ELF-1 (cell line): ENCODE results near the gene CCDC187.
A peak's percentile ranks its signal among the peaks of the same experiment; 100 is the strongest.
"Not testable (repeated sequence)": the region's sequence is repeated elsewhere in the genome, so short reads cannot be mapped to it uniquely, and the experiment has no call there.

Experiments
- DNase-seq: peaks from one replicate; pipeline ENCODE4 v3.0.0-alpha.2; 2016; ENCODE audit warnings: low read depth, low spot score

The CCDC187 gene

GRCh38 chr9:136303825-136304416, at the start of gene CCDC187:
Gene CCDC187, minus strand, starts transcription at chr9:136304094. Its CDS starts 264 bp downstream, at chr9:136303830.
- DNase-seq: no peak

DNA sequence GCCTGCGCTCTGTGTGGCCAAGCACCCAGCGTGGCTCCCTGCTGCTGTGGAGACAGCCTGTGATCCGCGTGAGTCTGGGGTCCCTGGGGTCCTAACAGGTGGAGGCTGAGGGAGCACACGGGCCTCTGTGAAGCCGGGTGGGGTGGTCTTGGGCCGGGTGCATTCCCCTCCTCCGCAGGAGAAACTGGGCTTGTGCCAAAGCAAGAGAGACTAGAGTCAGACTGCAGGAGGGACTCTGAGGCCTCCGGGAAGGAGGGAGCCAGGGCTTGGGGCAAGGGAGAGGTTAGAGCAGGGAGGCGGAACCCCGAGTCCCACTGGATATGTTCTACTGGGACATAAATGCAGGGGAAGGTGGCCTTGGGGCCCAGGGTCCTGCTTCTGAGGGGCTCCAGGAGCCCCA, 49.2 kb upstream of the CCDC187 start:
- DNase-seq: no peak

DNA sequence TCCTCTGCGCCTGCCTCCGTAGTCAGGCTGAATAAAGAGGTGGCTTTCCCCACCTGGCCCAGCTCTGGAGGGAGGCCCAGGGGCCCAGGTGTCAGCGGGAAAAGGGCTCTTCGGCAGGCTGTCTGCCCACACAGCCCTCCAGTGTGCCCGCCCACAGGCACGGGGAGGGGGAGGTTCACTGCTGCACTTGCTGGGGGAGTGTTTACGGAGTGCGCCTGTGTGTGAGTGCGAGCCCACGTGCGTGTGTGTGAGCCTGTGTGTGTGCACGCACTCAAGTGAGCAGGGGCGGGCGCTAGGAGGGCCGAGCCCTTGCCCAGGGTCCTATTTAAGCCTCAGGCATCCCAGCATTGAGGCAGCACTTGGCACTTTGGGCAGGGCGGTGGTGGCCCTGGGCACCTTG, 48.8 kb upstream of the CCDC187 start:
- no peak for DNase-seq

GRCh38 chr9:136351868-136352267, 48.0 kb upstream of the CCDC187 start:
- not testable (repeated sequence) for DNase-seq

GRCh38 chr9:136351252-136351800, 47.4 kb upstream of the CCDC187 start:
- no peak for DNase-seq

GRCh38 chr9:136349546-136349945, 45.7 kb upstream of the CCDC187 start:
- no peak for DNase-seq

- DNase-seq: no peak
Observed at GRCh38 chr9:136348691-136349090, 44.8 kb upstream of the CCDC187 start.

DNA sequence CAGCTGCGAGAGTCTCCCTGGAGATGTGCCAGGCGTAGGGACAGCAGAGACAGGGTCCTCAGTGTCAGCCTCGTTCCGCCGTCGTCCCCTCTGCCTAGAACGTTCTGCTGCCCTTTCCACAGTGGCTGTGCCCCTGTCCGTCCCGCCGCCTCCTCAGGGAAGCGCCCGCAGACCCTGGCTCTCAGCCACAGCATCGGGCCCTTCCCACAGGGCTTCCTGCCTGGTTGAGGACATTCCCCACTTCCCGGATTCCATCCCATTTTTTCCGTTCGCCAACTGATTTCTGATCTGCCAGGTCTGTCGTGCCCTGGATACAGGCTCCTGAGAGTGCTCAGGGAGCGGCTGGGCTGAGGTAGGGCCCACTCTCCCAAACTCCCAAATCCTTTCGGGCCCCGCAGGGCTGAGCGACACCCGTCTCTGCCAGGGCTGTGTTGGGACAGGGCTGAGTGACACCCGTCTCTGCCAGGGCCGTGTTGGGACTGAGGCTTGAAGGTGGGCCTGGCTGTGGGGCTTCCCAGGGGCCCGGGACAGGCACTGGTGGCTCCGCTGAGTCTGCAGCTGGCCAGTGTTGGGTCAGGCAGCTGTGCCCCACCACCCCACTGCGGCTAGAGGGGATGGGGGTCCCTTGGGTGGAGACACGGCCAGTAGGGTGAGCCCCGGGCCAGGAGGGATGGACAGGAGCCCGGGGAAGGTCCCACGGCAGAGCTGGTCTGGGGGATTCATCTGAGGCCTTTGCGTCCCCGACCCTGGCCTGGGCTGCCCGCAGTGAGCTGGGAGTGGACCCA, 43.8 kb upstream of the CCDC187 start:
- no peak for DNase-seq

DNA sequence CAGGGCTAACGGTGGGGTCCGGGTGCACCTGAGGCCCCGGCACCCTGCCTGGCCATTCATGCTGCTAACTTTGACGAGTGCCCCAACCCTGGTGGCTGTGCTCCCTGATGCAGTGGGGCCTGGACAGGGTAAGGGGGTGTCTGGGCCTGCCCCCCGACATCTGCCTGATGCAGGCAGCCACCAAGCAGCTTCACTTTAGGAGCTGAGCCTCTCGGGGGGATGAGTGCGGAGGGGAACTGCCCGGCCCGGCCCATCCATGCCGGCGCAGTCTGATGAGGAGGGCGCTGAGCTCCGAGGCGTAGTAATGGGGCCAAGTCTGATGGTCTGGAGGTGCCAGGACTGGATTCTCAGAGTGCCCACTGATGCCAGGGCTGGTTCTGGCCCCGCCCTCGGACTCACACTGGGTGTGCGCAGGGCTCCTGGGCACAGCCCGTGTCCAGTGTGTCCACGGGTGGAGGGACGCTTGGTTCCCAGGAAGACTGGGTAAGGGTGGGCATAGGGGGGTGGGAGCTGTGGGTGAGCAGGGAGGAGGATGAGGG, 43.1 kb upstream of the CCDC187 start:
- DNase-seq: no peak

GRCh38 chr9:136346157-136346481, 42.2 kb upstream of the CCDC187 start:
- no peak for DNase-seq

DNA sequence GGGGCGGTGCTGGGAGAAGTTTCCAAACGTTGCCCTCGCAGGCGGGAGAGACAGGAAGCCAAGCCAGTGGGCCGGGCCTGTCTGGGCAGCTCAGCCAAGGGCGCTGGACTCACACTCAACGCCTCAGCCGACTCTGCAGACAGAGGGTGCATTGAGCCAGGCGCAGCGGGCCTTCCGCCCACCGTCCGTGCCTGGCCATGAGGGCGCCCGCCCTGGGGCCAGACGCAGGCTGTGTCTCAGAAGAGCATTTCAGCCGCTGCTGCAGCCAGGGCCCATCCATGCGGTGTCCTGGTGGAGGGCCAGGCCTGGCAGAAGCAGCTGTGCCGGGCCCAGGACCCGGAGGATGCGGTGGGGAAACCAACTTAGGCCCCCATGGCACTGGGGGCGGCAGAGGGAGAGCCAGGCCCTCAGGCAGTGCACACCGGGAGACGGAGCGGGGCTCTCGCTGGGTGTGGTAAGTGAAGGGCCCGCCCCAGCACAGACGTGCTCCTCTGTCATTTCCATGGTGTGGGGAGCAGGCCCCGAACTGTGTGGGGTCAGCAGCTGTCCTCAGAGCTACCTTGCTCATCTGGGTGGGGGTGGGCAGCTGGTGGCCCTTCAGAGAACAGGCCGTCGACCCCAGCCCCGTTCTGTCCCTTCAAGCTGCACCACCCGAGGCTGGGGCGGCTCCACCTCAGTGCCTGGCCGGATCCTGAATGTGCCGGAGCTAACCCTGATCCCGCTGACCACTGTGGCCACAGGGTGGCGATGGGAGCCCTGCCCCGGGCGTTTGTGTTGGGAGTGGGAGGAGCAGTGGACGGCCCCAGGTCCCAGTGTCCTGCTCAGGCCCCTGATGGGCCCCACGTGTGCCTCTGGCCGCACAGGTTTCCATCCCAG, 41.6 kb upstream of the CCDC187 start:
- DNase-seq: peak; percentile 81

DNA sequence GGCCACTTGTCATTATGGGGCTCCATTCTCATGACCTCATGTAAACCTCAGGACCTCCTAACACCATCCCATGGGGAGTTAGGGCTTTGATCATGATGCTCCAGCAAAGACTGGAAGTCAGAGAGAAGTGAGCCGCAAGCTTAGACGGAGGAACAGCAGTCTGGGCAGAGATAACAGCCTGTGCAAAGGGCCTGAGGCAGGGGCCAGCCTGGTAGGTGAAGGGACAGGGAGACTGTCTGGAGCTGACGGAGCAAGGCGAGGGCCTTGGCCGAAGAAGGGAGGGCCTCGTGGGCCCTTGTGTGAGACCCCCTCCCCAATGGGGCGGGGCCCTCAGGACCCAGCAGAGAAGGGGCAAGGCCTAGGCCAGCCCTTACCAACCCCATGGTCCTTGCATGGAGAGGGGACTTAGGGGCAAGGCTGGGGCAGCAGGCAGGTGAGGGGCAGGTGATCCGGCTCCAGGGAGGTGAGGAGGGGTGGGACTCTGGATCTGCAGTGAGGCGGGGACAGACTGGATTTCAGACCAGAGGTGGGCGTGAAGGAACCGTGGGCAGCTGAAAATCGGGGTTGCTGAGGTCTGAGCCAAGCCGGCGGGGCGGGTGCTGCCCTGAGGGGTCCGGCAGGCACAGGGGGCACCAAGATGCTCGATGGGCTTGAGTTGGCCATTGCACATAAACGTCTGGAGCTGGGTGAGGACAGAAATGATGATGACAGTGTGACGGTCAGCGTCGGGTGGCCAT, 40.8 kb upstream of the CCDC187 start:
- no peak for DNase-seq

DNA sequence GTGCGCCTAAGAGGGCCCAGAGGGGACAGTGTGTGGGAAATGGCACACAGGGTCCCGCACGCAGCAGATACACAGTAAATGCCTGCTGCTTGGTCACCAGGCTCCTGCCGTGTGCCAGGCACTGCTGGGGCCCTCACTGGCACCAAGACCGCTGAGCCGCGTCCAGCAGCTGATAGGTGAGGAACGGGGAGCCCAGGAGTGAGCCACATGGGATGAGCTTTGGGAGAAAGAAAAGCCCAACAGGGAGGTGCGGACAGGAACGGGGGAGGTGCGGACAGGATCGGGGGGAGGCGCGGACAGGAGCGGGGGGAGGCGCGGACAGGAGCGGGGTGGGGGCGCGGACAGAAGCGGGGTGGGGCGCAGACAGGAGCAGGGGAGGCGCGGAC, 40.0 kb upstream of the CCDC187 start:
- DNase-seq: no peak

- no peak for DNase-seq
Observed at GRCh38 chr9:136343121-136343883, 39.4 kb upstream of the CCDC187 start.

DNA sequence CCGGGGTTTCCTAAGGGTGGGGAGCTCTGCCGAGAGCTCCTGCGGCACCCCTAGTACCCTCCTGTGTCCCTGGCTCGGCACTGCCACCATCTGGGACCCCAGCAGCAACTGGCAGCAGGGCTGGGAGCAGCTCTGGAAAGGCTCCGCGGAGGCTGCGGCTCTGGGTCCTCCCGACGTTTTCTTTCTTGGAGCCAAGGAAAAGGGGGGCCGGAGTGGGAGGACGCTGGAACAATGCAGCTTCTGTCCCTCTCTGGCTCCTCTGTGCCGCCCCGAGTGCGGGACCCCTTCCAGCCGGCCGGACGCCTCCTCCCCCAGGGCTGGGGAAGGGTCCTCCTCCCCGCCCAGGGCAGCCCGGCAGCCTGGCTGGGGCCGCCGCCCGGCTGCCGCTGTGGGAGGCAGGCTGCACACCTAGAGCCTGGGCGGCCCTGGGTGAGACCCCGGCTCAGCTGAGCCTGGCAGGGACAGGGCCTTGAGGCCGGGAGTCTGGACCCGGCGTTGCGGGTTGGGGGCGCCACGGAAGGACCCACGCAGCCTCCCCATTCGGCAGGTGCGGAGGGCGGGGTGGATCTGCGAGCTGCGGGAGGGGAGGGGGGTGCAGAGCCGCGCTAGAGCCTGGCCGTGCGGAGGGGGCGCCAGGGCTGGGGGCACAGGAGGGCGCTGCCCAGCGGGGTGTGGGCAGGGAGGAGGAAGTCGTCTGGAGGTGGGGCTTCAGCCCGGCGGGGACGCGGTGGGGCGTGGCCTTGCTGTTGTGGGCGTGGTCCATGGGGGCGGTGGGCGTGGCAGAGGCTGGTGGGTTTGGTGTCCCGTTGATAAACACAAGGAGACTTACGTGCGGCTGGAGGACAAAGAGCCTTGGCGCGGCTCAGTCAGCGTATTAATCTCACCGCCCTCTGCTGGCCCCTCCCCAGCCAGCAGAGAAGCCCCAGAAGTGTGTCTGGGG, 38.6 kb upstream of the CCDC187 start:
- DNase-seq: peak; percentile 93

DNA sequence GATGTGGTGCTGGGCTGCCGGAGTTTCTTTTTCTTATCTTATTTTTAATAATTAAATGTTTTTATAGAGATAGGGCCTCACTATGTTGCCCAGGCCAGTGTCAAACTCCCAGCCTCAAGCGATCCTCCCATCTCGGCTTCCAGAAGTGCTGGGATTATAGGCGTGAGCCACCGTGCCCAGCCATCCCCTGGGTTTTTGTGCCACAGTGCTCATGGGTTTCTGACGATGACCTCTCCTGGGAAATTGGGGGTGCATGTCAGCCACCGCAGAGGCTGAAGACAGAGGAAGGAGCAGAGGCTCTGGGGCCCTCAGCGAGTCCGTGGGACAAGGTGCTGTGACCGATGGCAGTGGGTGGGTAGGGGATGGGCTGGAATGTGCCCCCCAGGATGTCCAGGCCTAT, 37.9 kb upstream of the CCDC187 start:
- no peak for DNase-seq

DNA sequence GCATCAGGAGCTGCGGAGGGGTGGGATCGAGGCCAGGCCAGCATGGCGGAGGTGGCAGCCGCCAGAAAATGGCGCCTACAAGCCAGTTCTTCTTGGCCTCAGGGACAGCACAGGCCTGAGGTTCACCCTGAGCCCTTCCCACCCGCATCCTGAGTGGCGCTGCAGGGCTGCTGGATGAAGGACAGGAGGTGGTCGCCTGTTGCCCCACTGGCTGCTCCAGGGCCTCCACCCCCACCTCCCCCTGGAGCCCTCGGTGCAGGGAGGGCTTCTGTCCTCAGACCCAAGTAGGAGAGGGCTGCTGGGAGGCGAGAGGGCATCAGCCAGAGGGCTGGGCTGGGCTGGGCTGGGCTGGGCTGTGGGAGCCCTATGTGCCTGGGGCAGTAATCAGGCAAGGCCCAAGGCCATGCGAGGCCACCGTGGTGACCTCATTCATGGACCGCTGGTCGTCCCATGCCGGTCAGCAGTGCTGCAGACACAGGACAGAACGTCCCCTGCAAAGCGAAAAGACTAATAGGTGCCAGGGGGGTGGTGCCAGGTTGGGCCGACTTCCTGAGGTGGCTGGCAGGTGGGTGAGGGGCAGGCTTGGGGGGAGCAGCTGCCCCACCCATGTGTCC, 37.3 kb upstream of the CCDC187 start:
- no peak for DNase-seq

GRCh38 chr9:136340356-136341041, 36.6 kb upstream of the CCDC187 start:
- DNase-seq: no peak
